Measurements from ENCODE around the gene TBC1D22B. TPM values are rescaled to one million over a fixed set of nuclear protein-coding genes. Genes with fewer than 3 reads are reported as not detected.

The TBC1D22B gene
- polyA plus RNA-seq, 2 of the 4 experiments (the other 2 are of a cell fraction), result 5.7 to 6.4 TPM

- no peak for TF ChIP-seq EHF (CRISPR knock-in tag; IDR thresholded peaks at IDR 0.05)
These were observed 8.3 kb downstream of the TBC1D22B start (continued) for GRCh38 chr6:37265860-37266259.

- DNase-seq (ENCODE audit: low read depth in 1 of 2, low spot score in 1 of 2) (no peak), FAIRE-seq (no peak), ATAC-seq (no peak)
- no peak overlapping the region for H3K4me2 ChIP-seq
- no peak overlapping the region for H3K27ac ChIP-seq
- TF ChIP-seq CTCF (IDR thresholded peaks at IDR 0.05) (no peak), CBX8 (IDR thresholded peaks at IDR 0.05) (no peak), CHD4 (IDR thresholded peaks at IDR 0.05; ENCODE audit: borderline replicate concordance) (no peak), CEBPB (IDR thresholded peaks at IDR 0.05) (no peak), ZSCAN20 (CRISPR knock-in tag; IDR thresholded peaks at IDR 0.05) (no peak), EHF (CRISPR knock-in tag; IDR thresholded peaks at IDR 0.05) (no peak), FOXS1 (CRISPR knock-in tag; IDR thresholded peaks at IDR 0.05) (no peak), MAZ (IDR thresholded peaks at IDR 0.05; ENCODE audit: borderline replicate concordance, low read depth, low read length) (no peak), POLR2AphosphoS2 (conservative IDR thresholded peaks at IDR 0.05; ENCODE audit: low read length) (no peak), ZC3H11A (IDR thresholded peaks at IDR 0.05) (no peak), ZNF302 (CRISPR knock-in tag; IDR thresholded peaks at IDR 0.05) (no peak), EP300 (IDR thresholded peaks at IDR 0.05) (no peak)
- H3K9me3 ChIP-seq, result peaks cover 4% of the 10 kb centered on the region; the same call in 1 of the 3 replicates
- 72% methylated on average over 2 of the region's 2 CpGs for WGBS (ENCODE audit: missing lambda C conversion rate)
- no peaks in the 10 kb centered on the region for H3K4me1 ChIP-seq
- ChIA-PET CTCF (no interaction called here), POLR2A (no interaction called here)
- H3K4me3 ChIP-seq, result no peak overlapping the region
These were observed 11.5 kb downstream of the TBC1D22B start for GRCh38 chr6:37269105-37269504.

GRCh38 chr6:37272834-37273566 lies 15.4 kb downstream of the TBC1D22B start:
- ATAC-seq (no peak), FAIRE-seq (no peak)

GRCh38 chr6:37273690-37274089 lies 16.1 kb downstream of the TBC1D22B start:
- no peak for ATAC-seq
- no peak overlapping the region for H3K4me2 ChIP-seq
- no peak overlapping the region for H3K27ac ChIP-seq
- H3K4me1 ChIP-seq, result no peaks in the 10 kb centered on the region
- ChIA-PET CTCF (interaction anchor here (0.8 kb wide), 1 partner anchor 12 kb away, joined by 3 read pairs; no protein-coding TSS in a partner anchor), POLR2A (no interaction called here)
- DNase-seq (ENCODE audit: low read depth in 1 of 2, low spot score in 1 of 2), result no peak
- 84% methylated on average over 3 of the region's 3 CpGs for WGBS (ENCODE audit: missing lambda C conversion rate)
- no peak for TF ChIP-seq CTCF (IDR thresholded peaks at IDR 0.05)
- TF ChIP-seq EHF (CRISPR knock-in tag; IDR thresholded peaks at IDR 0.05), result no peak
- TF ChIP-seq HOXB5 (CRISPR knock-in tag; IDR thresholded peaks at IDR 0.05), result no peak
- no peak for TF ChIP-seq TFCP2L1 (CRISPR knock-in tag; IDR thresholded peaks at IDR 0.05)
- no peak for TF ChIP-seq HES2 (IDR thresholded peaks at IDR 0.05)
- no peaks in the 10 kb centered on the region for H3K9me3 ChIP-seq
- no peak for FAIRE-seq
- no peak overlapping the region for H3K4me3 ChIP-seq

More at GRCh38 chr6:37272834-37273566, 15.4 kb downstream of the TBC1D22B start:
- Histone ChIP-seq H3K9me3 (no peaks in the 10 kb centered on the region), H3K4me3 (no peak overlapping the region), H3K4me2 (no peak overlapping the region), H3K27ac (no peak overlapping the region), H3K4me1 (no peaks in the 10 kb centered on the region)
- DNase-seq (ENCODE audit: low read depth in 1 of 2, low spot score in 1 of 2), result no peak
- POLR2A ChIA-PET, result no interaction called here
- no peak for TF ChIP-seq HOXB13 (CRISPR knock-in tag; IDR thresholded peaks at IDR 0.05; ENCODE audit: low read depth)
- no peak for TF ChIP-seq MAZ (IDR thresholded peaks at IDR 0.05; ENCODE audit: borderline replicate concordance, low read depth, low read length)
- TF ChIP-seq HEYL (CRISPR knock-in tag; IDR thresholded peaks at IDR 0.05), result no peak
- no peak for TF ChIP-seq TFCP2L1 (CRISPR knock-in tag; IDR thresholded peaks at IDR 0.05)
- WGBS (ENCODE audit: missing lambda C conversion rate), result 77% methylated on average over 8 of the region's 8 CpGs
- CTCF ChIA-PET, result interaction anchor here (0.6 to 0.8 kb wide), 3 partner anchors 12 to 327 kb away, joined by 3 to 5 read pairs (median 4); no protein-coding TSS in a partner anchor
